Stimulated activated naive CD8-positive, alpha-beta T cell treated with anti-CD3 and anti-CD28 coated beads, Interleukin-15, Interleukin-2, amounts not matched to agents 100 ng/mL and 50 ng/mL, for 24 hours (primary cell): ENCODE measurements around the gene SEC24C.
"Not testable (repeated sequence)": the region's sequence is repeated elsewhere in the genome, so short reads cannot be mapped to it uniquely, and the experiment has no call there.

Source experiments
- H3K27ac Mint-ChIP-seq: one replicate; pipeline ENCODE4 v1.8.0; 2021; ENCODE audit warnings: mild to moderate bottlenecking, mixed read lengths
- H3K27me3 Mint-ChIP-seq: one replicate; pipeline ENCODE4 v1.8.0; 2021; ENCODE audit warnings: mixed read lengths
- H3K36me3 Mint-ChIP-seq: one replicate; pipeline ENCODE4 v1.8.0; 2021; ENCODE audit warnings: low read depth, mixed read lengths
- H3K4me1 Mint-ChIP-seq: one replicate; pipeline ENCODE4 v1.8.0; 2021; ENCODE audit warnings: low read depth, mixed read lengths
- H3K4me3 Mint-ChIP-seq: one replicate; pipeline ENCODE4 v1.8.0; 2021; ENCODE audit warnings: mild to moderate bottlenecking, mixed read lengths
- H3K9me3 Mint-ChIP-seq: one replicate; pipeline ENCODE4 v1.8.0; 2021; ENCODE audit warnings: mixed read lengths

SEC24C gene

DNA sequence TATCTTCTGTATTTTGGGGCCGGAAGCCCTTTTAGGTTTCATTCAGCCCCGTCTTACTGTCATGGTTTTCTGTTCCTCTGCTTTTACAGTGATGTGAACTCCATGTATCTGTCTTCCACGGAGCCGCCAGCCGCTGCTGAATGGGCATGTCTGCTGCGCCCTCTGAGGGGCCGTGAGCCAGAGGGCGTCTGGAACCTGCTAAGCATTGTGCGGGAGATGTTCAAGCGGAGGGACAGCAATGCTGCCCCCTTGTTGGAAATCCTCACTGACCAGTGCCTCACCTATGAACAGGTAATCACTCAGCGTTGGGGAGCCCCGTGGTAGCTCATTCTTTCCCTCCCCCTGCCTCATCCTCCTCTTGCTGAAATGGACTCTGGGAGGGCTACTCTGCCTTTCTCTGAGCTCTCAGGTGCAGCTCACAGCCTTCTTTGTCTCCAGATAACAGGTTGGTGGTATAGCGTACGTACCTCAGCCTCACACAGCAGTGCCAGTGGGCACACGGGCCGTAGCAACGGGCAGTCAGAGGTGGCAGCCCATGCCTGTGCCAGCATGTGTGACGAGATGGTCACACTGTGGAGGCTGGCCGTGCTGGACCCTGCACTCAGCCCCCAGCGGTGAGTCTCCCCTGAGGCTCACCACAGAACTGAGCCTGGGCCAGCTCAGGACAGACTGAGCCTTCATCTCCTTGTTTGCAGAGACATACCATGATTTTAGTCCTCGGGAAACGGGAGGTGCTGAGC is 46.9 kb downstream of the SEC24C start:
- no peaks in the 10 kb centered on the region for H3K9me3 Mint-ChIP-seq
- no peak overlapping the region for H3K27ac Mint-ChIP-seq
- H3K4me1 Mint-ChIP-seq: peaks cover 19% of the 10 kb centered on the region
- H3K27me3 Mint-ChIP-seq: no peaks in the 10 kb centered on the region
- no peak overlapping the region for H3K4me3 Mint-ChIP-seq
- peaks cover 53% of the 10 kb centered on the region for H3K36me3 Mint-ChIP-seq

DNA sequence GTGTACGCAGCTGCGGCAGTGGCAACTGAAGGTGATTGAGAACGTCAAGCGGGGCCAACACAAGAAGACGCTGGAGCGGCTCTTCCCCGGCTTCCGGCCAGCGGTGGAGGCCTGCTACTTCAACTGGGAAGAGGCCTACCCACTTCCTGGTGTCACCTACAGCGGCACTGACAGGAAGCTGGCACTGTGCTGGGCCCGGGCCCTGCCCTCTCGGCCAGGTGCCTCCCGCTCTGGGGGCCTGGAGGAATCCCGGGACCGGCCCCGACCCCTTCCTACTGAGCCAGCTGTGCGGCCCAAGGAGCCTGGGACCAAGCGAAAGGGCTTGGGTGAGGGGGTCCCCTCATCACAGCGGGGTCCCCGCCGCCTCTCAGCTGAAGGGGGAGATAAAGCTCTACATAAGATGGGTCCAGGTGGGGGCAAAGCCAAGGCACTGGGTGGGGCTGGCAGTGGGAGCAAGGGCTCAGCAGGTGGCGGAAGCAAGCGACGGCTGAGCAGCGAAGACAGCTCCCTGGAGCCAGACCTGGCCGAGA is 47.8 kb downstream of the SEC24C start:
- H3K36me3 Mint-ChIP-seq: peaks cover 60% of the 10 kb centered on the region
- H3K4me3 Mint-ChIP-seq: no peak overlapping the region
- no peak overlapping the region for H3K27ac Mint-ChIP-seq
- no peaks in the 10 kb centered on the region for H3K27me3 Mint-ChIP-seq
- peaks cover 11% of the 10 kb centered on the region for H3K4me1 Mint-ChIP-seq
- H3K9me3 Mint-ChIP-seq: no peaks in the 10 kb centered on the region

DNA sequence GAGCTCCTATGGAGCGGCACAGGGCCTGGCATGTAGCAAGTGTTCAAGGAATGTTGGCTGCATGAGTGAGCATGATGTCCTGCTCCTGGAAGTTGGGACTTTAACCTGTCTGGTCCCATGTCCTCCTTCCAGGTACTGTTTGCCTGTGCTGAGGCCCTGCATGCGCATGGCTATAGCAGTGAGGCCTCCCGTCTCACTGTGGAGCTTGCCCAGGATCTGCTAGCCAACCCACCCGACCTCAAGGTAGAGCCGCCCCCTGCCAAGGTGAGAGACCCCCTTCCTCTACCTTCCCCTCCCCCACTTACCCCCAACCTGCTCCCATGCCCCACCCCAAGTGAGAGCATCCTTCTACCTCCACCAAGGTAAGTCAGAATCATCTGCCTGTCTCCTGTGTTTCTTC is 49.3 kb downstream of the SEC24C start:
- Mint-ChIP-seq H3K36me3 (peaks cover 69% of the 10 kb centered on the region), H3K9me3 (no peaks in the 10 kb centered on the region)

DNA sequence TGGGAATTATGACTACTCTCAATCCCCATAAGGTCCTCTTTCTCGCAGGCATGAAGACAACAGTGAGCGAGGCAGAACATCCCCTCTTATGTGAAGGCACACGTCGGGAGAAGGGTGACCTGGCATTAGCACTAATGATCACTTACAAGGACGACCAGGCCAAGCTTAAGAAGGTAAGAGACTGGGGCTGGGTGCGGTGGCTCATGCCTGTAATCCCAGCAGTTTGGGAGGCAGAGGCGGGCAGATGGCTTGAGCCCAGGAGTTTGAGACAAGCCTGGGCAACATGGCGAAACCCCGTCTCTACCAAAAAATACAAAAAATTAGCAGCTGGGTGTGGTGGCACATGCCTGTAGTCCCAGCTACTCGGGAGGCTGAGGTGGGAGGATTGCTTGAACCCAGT is 51.3 kb downstream of the SEC24C start:
- not testable (repeated sequence) for H3K4me1 Mint-ChIP-seq, H3K4me3 Mint-ChIP-seq, H3K27ac Mint-ChIP-seq, H3K9me3 Mint-ChIP-seq, H3K27me3 Mint-ChIP-seq
- peaks cover 65% of the 10 kb centered on the region for H3K36me3 Mint-ChIP-seq

More for the DNA sequence above, 49.3 kb downstream of the SEC24C start:
- H3K4me3 Mint-ChIP-seq: no peak overlapping the region
- H3K27me3 Mint-ChIP-seq: no peaks in the 10 kb centered on the region
- no peak overlapping the region for H3K27ac Mint-ChIP-seq
- no peaks in the 10 kb centered on the region for H3K4me1 Mint-ChIP-seq

DNA sequence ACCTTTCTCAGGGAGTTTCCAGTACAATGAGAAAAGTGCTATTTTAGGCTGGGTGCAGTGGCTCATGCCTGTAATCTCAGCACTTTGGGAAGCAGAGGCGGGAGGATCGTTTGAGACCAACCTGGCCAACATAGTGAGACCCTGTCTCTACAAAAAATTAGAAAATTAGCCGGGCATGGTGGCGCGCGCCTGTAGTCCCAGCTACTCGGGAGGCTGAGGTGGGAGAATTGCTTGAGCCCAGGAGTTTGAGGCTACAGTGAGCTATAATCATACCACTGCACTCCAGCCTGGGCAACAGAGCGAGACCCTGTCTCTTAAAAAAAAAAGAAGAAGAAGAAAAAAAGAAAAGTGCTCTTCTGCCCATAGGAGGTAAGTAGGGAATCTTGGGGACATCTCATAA is 51.9 kb downstream of the SEC24C start:
- H3K4me3 Mint-ChIP-seq, H3K9me3 Mint-ChIP-seq, H3K27me3 Mint-ChIP-seq, H3K4me1 Mint-ChIP-seq: not testable (repeated sequence)
- H3K27ac Mint-ChIP-seq: peak overlapping the region; percentile 54
- peaks cover 60% of the 10 kb centered on the region for H3K36me3 Mint-ChIP-seq

DNA sequence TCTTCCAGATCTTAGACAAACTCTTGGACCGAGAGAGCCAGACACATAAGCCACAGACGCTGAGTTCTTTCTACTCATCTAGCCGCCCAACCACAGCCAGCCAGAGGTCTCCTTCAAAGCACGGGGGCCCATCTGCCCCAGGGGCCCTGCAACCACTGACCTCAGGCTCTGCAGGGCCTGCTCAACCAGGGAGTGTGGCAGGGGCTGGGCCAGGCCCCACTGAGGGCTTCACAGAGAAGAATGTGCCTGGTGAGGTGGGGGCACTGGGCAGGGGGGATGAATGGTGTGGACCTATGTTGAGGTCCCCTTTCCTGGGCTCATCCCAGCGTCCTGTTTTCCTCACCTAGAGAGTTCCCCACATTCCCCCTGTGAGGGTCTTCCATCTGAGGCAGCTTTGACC is 52.6 kb downstream of the SEC24C start:
- no peaks in the 10 kb centered on the region for H3K4me1 Mint-ChIP-seq
- H3K27ac Mint-ChIP-seq: peak overlapping the region; percentile 54
- no peaks in the 10 kb centered on the region for H3K9me3 Mint-ChIP-seq
- peaks cover 53% of the 10 kb centered on the region for H3K36me3 Mint-ChIP-seq
- no peaks in the 10 kb centered on the region for H3K27me3 Mint-ChIP-seq
- H3K4me3 Mint-ChIP-seq: no peak overlapping the region

DNA sequence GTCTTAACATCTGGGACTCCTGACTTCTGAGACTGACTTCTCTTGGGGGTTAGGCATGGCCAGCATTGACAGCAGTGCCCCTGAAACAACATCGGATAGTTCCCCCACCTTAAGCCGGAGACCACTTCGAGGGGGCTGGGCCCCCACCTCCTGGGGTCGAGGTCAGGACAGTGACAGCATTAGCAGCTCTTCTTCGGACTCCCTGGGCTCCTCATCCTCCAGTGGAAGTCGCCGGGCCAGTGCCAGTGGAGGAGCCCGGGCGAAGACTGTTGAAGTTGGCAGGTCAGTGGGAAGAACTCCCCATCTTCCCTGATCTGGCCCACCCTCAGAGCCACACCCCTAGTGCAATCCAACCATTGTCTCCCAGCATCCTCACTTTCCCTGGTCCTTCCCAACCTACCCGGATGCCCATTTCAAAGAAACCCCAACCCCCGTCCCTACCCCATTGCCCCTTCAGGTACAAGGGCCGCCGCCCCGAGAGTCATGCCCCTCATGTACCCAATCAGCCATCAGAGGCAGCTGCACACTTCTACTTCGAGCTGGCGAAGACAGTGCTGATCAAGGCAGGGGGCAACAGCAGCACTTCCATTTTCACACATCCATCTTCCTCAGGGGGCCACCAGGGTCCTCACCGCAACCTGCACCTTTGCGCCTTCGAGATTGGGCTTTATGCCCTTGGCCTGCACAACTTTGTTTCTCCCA is 53.3 kb downstream of the SEC24C start:
- Mint-ChIP-seq H3K4me1 (no peaks in the 10 kb centered on the region), H3K36me3 (peaks cover 56% of the 10 kb centered on the region), H3K27me3 (no peaks in the 10 kb centered on the region), H3K27ac (no peak overlapping the region), H3K4me3 (no peak overlapping the region), H3K9me3 (no peaks in the 10 kb centered on the region)

DNA sequence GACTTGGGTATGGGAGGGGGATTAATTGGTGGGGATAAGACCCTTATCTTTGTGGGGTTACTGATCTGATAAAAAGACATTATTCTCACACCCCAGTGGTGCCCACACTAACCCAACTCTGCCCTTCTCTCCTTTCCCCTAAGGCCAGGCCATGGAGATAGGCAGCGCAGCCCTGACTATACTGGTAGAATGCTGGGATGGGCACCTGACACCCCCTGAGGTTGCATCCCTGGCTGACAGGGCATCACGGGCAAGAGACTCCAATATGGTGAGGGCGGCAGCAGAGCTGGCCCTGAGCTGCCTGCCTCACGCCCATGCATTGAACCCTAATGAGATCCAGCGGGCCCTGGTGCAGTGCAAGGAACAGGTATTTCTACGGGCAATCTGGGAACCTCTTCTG is 53.9 kb downstream of the SEC24C start:
- H3K4me3 Mint-ChIP-seq: no peak overlapping the region
- H3K9me3 Mint-ChIP-seq: no peaks in the 10 kb centered on the region
- no peak overlapping the region for H3K27ac Mint-ChIP-seq
- no peaks in the 10 kb centered on the region for H3K4me1 Mint-ChIP-seq
- no peaks in the 10 kb centered on the region for H3K27me3 Mint-ChIP-seq
- H3K36me3 Mint-ChIP-seq: peaks cover 60% of the 10 kb centered on the region

DNA sequence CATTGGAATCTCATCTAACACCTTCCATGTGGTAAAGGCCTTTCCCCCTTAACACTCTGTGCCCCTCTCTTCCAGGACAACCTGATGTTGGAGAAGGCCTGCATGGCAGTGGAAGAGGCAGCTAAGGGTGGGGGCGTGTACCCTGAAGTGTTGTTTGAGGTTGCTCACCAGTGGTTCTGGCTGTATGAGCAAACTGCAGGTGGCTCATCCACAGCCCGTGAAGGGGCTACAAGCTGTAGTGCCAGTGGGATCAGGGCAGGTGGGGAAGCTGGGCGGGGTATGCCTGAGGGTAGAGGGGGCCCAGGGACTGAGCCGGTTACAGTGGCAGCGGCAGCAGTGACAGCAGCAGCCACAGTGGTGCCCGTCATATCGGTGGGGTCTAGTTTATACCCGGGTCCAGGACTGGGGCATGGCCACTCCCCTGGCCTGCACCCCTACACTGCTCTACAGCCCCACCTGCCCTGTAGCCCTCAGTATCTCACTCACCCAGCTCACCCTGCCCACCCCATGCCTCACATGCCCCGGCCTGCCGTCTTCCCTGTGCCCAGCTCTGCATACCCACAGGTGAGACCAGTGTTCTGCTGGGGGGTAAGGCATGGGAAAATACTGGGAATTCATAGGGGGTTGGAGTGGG is 54.9 kb downstream of the SEC24C start:
- H3K9me3 Mint-ChIP-seq: no peaks in the 10 kb centered on the region
- no peaks in the 10 kb centered on the region for H3K27me3 Mint-ChIP-seq
- no peak overlapping the region for H3K27ac Mint-ChIP-seq
- peaks cover 7% of the 10 kb centered on the region for H3K4me1 Mint-ChIP-seq
- peaks cover 61% of the 10 kb centered on the region for H3K36me3 Mint-ChIP-seq
- H3K4me3 Mint-ChIP-seq: no peak overlapping the region

DNA sequence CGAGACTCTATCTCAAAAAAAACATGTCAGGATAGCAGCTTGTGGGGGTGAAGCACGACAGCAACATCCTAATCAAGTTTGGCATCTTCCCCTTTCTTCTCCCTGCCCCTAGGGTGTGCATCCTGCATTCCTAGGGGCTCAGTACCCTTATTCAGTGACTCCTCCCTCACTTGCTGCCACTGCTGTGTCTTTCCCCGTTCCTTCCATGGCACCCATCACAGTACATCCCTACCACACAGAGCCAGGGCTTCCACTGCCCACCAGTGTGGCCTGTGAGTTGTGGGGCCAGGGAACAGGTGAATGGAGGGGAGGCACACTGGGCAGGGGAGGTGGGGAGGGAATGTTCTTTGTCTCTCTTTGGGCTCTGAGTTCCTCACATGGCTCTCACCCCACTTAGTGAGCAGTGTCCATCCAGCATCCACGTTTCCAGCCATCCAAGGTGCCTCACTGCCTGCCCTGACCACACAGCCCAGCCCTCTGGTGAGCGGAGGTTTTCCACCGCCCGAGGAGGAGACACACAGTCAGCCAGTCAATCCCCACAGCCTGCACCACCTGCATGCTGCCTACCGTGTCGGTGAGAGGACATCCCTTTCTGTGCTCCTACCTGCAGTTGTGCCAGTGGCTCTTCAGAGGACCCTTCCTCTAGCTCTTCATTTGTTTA is 55.9 kb downstream of the SEC24C start:
- peaks cover 55% of the 10 kb centered on the region for H3K36me3 Mint-ChIP-seq
- H3K4me3 Mint-ChIP-seq: no peak overlapping the region
- peaks cover 9% of the 10 kb centered on the region for H3K4me1 Mint-ChIP-seq
- H3K27ac Mint-ChIP-seq: no peak overlapping the region
- no peaks in the 10 kb centered on the region for H3K9me3 Mint-ChIP-seq
- no peaks in the 10 kb centered on the region for H3K27me3 Mint-ChIP-seq

DNA sequence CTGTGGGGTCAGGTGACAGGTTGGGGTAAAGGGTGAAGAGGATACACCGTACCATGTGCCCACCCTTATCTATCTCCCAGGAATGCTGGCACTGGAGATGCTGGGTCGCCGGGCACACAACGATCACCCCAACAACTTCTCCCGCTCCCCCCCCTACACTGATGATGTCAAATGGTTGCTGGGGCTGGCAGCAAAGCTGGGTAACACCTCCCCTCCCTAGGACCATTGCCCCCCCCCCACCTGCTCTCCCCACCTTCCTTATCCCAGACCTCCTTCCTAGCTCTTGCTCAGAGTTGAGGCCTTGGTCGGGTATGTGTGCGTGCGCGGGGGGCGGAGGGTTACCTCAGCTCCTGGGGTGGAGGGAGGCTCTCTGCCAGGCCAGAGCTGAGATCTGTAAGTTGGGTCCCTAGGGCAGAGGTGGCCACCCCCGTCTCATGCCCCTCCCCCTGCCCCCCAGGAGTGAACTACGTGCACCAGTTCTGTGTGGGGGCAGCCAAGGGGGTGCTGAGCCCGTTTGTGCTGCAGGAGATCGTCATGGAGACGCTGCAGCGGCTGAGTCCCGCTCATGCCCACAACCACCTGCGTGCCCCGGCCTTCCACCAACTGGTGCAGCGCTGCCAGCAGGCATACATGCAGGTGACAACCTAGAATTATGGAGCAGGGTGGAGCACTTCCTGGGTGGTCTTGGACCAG is 56.5 kb downstream of the SEC24C start:
- Mint-ChIP-seq H3K36me3 (peaks cover 54% of the 10 kb centered on the region), H3K4me1 (peaks cover 13% of the 10 kb centered on the region), H3K9me3 (no peaks in the 10 kb centered on the region), H3K4me3 (no peak overlapping the region), H3K27me3 (no peaks in the 10 kb centered on the region), H3K27ac (no peak overlapping the region)

DNA sequence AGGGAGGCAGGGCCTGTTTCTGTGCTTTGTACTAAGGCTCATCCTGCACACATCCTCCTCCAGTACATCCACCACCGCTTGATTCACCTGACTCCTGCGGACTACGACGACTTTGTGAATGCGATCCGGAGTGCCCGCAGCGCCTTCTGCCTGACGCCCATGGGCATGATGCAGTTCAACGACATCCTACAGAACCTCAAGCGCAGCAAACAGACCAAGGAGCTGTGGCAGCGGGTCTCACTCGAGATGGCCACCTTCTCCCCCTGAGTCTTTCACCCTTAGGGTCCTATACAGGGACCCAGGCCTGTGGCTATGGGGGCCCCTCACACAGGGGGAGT is 57.0 kb downstream of the SEC24C start:
- H3K4me1 Mint-ChIP-seq: peaks cover 17% of the 10 kb centered on the region
- no peaks in the 10 kb centered on the region for H3K9me3 Mint-ChIP-seq
- H3K4me3 Mint-ChIP-seq: no peak overlapping the region
- no peak overlapping the region for H3K27ac Mint-ChIP-seq
- peaks cover 54% of the 10 kb centered on the region for H3K36me3 Mint-ChIP-seq
- no peaks in the 10 kb centered on the region for H3K27me3 Mint-ChIP-seq

DNA sequence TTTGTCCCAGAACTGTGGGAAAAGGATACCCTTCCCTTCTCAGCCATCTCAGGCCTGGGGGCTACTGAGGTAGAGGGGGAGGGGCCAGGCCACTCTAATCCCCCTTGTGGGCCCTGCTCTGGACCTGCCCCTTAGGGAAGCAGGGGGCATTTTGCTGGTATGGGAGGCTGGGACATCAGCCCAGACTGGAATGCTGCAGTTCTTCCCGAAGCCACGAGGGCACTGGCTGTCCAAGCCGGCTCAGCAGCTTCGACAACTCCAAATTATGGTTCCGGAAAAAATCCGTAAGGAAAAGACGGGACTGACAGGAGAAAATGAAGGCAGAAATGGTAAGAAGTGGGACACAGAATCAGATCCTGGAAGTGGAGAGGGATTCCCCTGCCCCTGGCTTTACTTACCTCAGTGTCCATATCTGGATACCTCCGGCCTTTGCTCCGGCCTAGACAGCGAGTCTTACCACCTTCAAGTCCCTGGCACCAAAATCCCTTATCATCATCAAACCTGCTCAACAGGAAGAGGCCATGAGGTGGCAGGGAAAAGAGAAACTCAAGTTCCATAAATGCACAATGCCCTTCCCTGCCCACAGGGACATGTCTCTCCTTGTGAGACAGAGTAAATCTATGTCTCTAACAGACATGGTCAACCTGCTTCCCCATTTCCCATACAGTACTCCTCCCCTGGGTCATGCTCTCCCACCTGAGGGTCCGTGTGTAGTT is 58.3 kb downstream of the SEC24C start:
- Mint-ChIP-seq H3K27me3 (no peaks in the 10 kb centered on the region), H3K4me1 (peaks cover 29% of the 10 kb centered on the region), H3K9me3 (no peaks in the 10 kb centered on the region), H3K4me3 (no peak overlapping the region), H3K36me3 (peaks cover 61% of the 10 kb centered on the region), H3K27ac (no peak overlapping the region)

DNA sequence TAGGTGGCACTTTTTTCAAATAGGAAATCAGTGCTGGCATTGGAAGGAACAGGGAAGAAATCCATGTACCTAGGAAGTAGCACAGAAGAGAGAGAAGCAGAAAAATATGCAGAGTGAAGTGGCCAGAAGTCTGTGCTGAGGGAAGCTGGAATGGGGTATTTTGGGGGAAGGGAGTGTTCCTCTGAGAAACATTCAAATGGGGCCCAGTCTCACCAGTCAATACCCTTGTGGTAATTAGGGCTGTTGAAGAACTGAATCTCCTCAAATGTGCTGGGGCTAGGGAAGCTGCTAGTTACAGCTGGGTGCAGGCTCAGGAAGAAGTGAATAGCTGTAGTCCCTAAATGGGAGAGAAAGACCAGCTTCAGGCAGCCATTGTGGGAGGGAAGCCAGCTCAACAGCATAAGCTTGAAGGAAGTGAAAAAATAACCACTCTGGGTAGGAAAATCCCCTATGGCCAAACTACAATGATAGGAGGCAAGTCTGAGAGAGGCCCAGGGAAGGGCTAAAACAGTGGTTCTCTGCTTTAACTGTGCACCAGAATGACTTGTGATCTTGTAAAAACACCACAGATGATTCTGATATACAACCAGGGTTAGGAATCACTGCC is 59.6 kb downstream of the SEC24C start:
- Mint-ChIP-seq H3K4me1 (peaks cover 39% of the 10 kb centered on the region), H3K27me3 (no peaks in the 10 kb centered on the region), H3K9me3 (no peaks in the 10 kb centered on the region), H3K36me3 (peaks cover 61% of the 10 kb centered on the region), H3K27ac (peak overlapping the region; percentile 78), H3K4me3 (no peak overlapping the region)
